IMR-90 (cell line): Measurements from ENCODE around the gene ACVR1. TPM values are rescaled to one million over a fixed set of nuclear protein-coding genes. Genes with fewer than 3 reads are reported as not detected.

ENCODE experiments used
- ATAC-seq: fragments of 200-7000 bp; cut with Tn5 transposase; 2 replicates; pipeline ENCODE4 v1.9.1; 2020; ENCODE audit warnings: low read depth, mild to moderate bottlenecking, moderate library complexity
- BruUV-seq: library from RNA; stranded (reverse); fragments of 400-500 nt; replicated peaks from 2 replicates; lab custom pipeline; 2021; lab: Mats Ljungman, UMichigan
- CTCF ChIA-PET: fragments of 300-600 bp; formaldehyde crosslinking; extraction: SDS; loops from one replicate; lab custom pipeline; 2021; ENCODE audit warnings: antibody characterized with exemption; lab: Yijun Ruan, JAX
- POLR2A ChIA-PET: fragments of 300-600 bp; sonication (Branson Sonifier 250); formaldehyde crosslinking; loops from one replicate; lab custom pipeline; 2022; ENCODE audit warnings: antibody characterized with exemption; ENCODE audit not compliant: unreplicated experiment; lab: Charles Lee
- DNase-seq: peaks from one replicate; pipeline ENCODE4 v3.0.0; 2013
- H2AFZ ChIP-seq: replicated peaks from 2 replicates; pipeline ENCODE3; 2013; ENCODE audit warnings: low read length, mild to moderate bottlenecking; ENCODE audit not compliant: poor library complexity
- H2AK5ac ChIP-seq: 2 replicates; pipeline ENCODE4 v1.6.1; 2013; ENCODE audit warnings: low read depth, low read length, inconsistent platforms
- H2AK9ac ChIP-seq: replicated peaks from 2 replicates; pipeline ENCODE3; 2013; ENCODE audit warnings: mild to moderate bottlenecking, low read depth, low read length, moderate library complexity; ENCODE audit not compliant: poor library complexity
- H2BK120ac ChIP-seq: 2 replicates; pipeline ENCODE4 v1.6.1; 2013; ENCODE audit warnings: low read depth, low read length, inconsistent platforms
- H2BK15ac ChIP-seq: 3 replicates; pipeline ENCODE4 v1.6.1; 2013; ENCODE audit warnings: low read depth, low read length, inconsistent platforms
- H2BK20ac ChIP-seq: 2 replicates; pipeline ENCODE4 v1.6.1; 2013; ENCODE audit warnings: low read depth, mild to moderate bottlenecking, inconsistent platforms, low read length, moderate library complexity
- H2BK5ac ChIP-seq: 2 replicates; pipeline ENCODE4 v1.6.1; 2013; ENCODE audit warnings: mild to moderate bottlenecking, low read depth, low read length, inconsistent platforms; ENCODE audit not compliant: poor library complexity, severe bottlenecking
- H3K14ac ChIP-seq: replicated peaks from 2 replicates; pipeline ENCODE4 v1.6.1; 2013; ENCODE audit warnings: low read depth, low read length, inconsistent platforms
- H3K18ac ChIP-seq: 2 replicates; pipeline ENCODE4 v1.6.1; 2013; ENCODE audit warnings: low read depth, low read length, control low read depth
- H3K23ac ChIP-seq: 2 replicates; pipeline ENCODE4 v1.6.1; 2013; ENCODE audit warnings: low read depth, low read length, inconsistent platforms
- H3K27ac ChIP-seq: 2 replicates; pipeline ENCODE4 v1.5.1; 2013; ENCODE audit warnings: mild to moderate bottlenecking, control low read depth, low read length; ENCODE audit not compliant: insufficient read depth
- H3K27me3 ChIP-seq: 2 replicates; pipeline ENCODE4 v1.6.1; 2013; ENCODE audit warnings: low read length; ENCODE audit not compliant: control insufficient read depth, insufficient read depth
- H3K36me3 ChIP-seq: 2 replicates; pipeline ENCODE4 v1.6.1; 2013; ENCODE audit warnings: low read length, mixed read lengths; ENCODE audit not compliant: control insufficient read depth, insufficient read depth
- H3K4ac ChIP-seq: 2 replicates; pipeline ENCODE4 v1.6.1; 2013; ENCODE audit warnings: low read depth, low read length, inconsistent platforms
- H3K4me1 ChIP-seq: 2 replicates; pipeline ENCODE4 v1.6.1; 2013; ENCODE audit warnings: low read length, mixed read lengths; ENCODE audit not compliant: control insufficient read depth, insufficient read depth
- H3K4me2 ChIP-seq: 2 replicates; pipeline ENCODE4 v1.6.1; 2013; ENCODE audit warnings: low read depth, mild to moderate bottlenecking, control low read depth, low read length, moderate library complexity
- H3K4me3 ChIP-seq: 2 replicates; pipeline ENCODE4 v1.5.1; 2013; ENCODE audit warnings: low read depth, mild to moderate bottlenecking, control low read depth, low read length, moderate library complexity; ENCODE audit not compliant: insufficient read depth
- H3K56ac ChIP-seq: 2 replicates; pipeline ENCODE4 v1.6.1; 2013; ENCODE audit warnings: low read length, inconsistent platforms; ENCODE audit not compliant: insufficient read depth; ENCODE audit errors: extremely low read depth
- H3K79me1 ChIP-seq, 2 experiments: 2 replicates each; pipeline ENCODE4 v1.6.1; 2013; ENCODE audit warnings: low read length in 2 of 2, inconsistent platforms in 1 of 2, low read depth in 1 of 2
- H3K9ac ChIP-seq: 2 replicates; pipeline ENCODE4 v1.6.1; 2013; ENCODE audit warnings: low read depth, low read length, control low read depth
- H3K9me1 ChIP-seq: 2 replicates; pipeline ENCODE4 v1.6.1; 2013; ENCODE audit warnings: low read length, inconsistent platforms; ENCODE audit not compliant: insufficient read depth
- H3K9me3 ChIP-seq: 2 replicates; pipeline ENCODE4 v1.6.1; 2013; ENCODE audit warnings: low read length; ENCODE audit not compliant: control insufficient read depth, insufficient read depth
- H4K20me1 ChIP-seq: 2 replicates; pipeline ENCODE4 v1.6.1; 2013; ENCODE audit warnings: low read length, inconsistent platforms; ENCODE audit not compliant: insufficient read depth
- H4K5ac ChIP-seq: 2 replicates; pipeline ENCODE4 v1.6.1; 2013; ENCODE audit warnings: mild to moderate bottlenecking, low read depth, low read length, control low read depth
- H4K8ac ChIP-seq, 2 experiments: 2 replicates each; pipeline ENCODE4 v1.6.1; 2013; ENCODE audit warnings: low read depth in 2 of 2, low read length in 2 of 2, control low read depth in 1 of 2, inconsistent platforms in 1 of 2
- H4K91ac ChIP-seq: 2 replicates; pipeline ENCODE4 v1.6.1; 2013; ENCODE audit warnings: low read depth, low read length, inconsistent platforms; ENCODE audit not compliant: insufficient read depth
- CEBPB ChIP-seq: IDR thresholded peaks from 2 replicates; pipeline ENCODE4 v1.6.1; 2012; ENCODE audit warnings: low read depth, low read length, improper control_type of control experiment
- RFX5 ChIP-seq: IDR thresholded peaks from 2 replicates; pipeline ENCODE4 v1.8.0; 2012; ENCODE audit warnings: low read depth, mild to moderate bottlenecking, low read length, moderate library complexity
- SMC3 ChIP-seq: fragments of 150-350 bp; IDR thresholded peaks from 2 replicates; pipeline ENCODE4 v1.6.1; 2016; ENCODE audit warnings: low read depth, mild to moderate bottlenecking, antibody characterized with exemption, low read length, moderate library complexity
- WGBS, 2 experiments: methylation state at CpG; one replicate each; pipeline versions ENCODE4 v1.1.5 to v1.1.7; 2013; ENCODE audit warnings: missing lambda C conversion rate in 2 of 2; ENCODE audit not compliant: insufficient read length in 1 of 2; ENCODE audit errors: extremely low coverage in 2 of 2; 5-methylcytosine and 5-hydroxymethylcytosine counted together
- dilution Hi-C: fragments of 300-500 bp; cut with HindIII; formaldehyde crosslinking; loops from one replicate; pipeline ENCODE4 v1.14.3; 2018; ENCODE audit warnings: low sequenced_read_pairs; ENCODE audit not compliant: unreplicated experiment
- in situ Hi-C: fragments of 300-500 bp; cut with MboI; formaldehyde crosslinking; loops from 3 replicates; pipeline ENCODE4 v1.14.3; 2019; ENCODE audit warnings: low sequenced_read_pairs, inconsistent platforms, mixed read lengths
- intact Hi-C: fragments of 100-400 bp; cut with micrococcal nuclease; formaldehyde crosslinking; loops from 2 replicates; pipeline ENCODE4 v1.10.0; 2022
- polyA plus RNA-seq, 3 experiments: library from polyadenylated mRNA; depleted of rRNA; stranded (reverse); fragments of >200 nt; gene quantifications; 2 replicates each; pipeline ENCODE4 v1.2.3, GENCODE V29; 2012; ENCODE audit warnings: low replicate concordance in 1 of 3
- total RNA-seq: library from RNA; depleted of rRNA; stranded (reverse); fragments of >200 nt; gene quantifications from 2 replicates; pipeline ENCODE4 v1.2.3, GENCODE V29; 2012
- TF ChIP-seq, protein P1 (sequence below): conservative IDR thresholded peaks from 2 replicates; pipeline ENCODE4 v1.5.1; 2012; ENCODE audit warnings: mild to moderate bottlenecking, low read depth, low read length, improper control_type of control experiment

The ACVR1 gene
- total and polyA plus RNA-seq, 2 of the 4 experiments (the other 2 are of a cell fraction): 21.1 to 40.8 TPM

GRCh38 chr2:157819761-157820160 is 56.4 kb downstream of the ACVR1 start:
- intact Hi-C loops: no loop called here
- H3K4me3 ChIP-seq: no peak overlapping the region
- H3K14ac ChIP-seq: no peak overlapping the region
- H2BK5ac ChIP-seq: no peak overlapping the region
- ChIA-PET CTCF (no interaction called here), POLR2A (no interaction called here)
- in situ Hi-C loops: no loop called here
- no peaks in the 10 kb centered on the region; the same call in none of the 2 replicates for H3K9me1 ChIP-seq
- H2BK20ac ChIP-seq: no peak overlapping the region
- H2AK9ac ChIP-seq: no peak overlapping the region
- no peak for ATAC-seq
- H4K5ac ChIP-seq: no peak overlapping the region
- peaks cover 31 to 64% of the 10 kb centered on the region in 2 experiments; a peak in 3 of 4 replicates for H3K79me1 ChIP-seq
- no peak overlapping the region for H3K56ac ChIP-seq
- H3K23ac ChIP-seq: no peak overlapping the region
- H3K36me3 ChIP-seq: peaks cover 14% of the 10 kb centered on the region
- no peak overlapping the region for H3K4me2 ChIP-seq
- H2BK120ac ChIP-seq: no peak overlapping the region
- no peak overlapping the region for H3K27ac ChIP-seq
- peaks cover 4% of the 10 kb centered on the region; the same call in 1 of the 2 replicates for H4K20me1 ChIP-seq
- H3K9ac ChIP-seq: no peak overlapping the region
- H2AFZ ChIP-seq: no peak overlapping the region
- no peaks in the 10 kb centered on the region for H3K27me3 ChIP-seq
- no peak overlapping the region for H2BK15ac ChIP-seq
- dilution Hi-C loops: no loop called here
- TF ChIP-seq SMC3 (no peak), CEBPB (no peak), RFX5 (no peak)
- TF ChIP-seq, protein P1, sequence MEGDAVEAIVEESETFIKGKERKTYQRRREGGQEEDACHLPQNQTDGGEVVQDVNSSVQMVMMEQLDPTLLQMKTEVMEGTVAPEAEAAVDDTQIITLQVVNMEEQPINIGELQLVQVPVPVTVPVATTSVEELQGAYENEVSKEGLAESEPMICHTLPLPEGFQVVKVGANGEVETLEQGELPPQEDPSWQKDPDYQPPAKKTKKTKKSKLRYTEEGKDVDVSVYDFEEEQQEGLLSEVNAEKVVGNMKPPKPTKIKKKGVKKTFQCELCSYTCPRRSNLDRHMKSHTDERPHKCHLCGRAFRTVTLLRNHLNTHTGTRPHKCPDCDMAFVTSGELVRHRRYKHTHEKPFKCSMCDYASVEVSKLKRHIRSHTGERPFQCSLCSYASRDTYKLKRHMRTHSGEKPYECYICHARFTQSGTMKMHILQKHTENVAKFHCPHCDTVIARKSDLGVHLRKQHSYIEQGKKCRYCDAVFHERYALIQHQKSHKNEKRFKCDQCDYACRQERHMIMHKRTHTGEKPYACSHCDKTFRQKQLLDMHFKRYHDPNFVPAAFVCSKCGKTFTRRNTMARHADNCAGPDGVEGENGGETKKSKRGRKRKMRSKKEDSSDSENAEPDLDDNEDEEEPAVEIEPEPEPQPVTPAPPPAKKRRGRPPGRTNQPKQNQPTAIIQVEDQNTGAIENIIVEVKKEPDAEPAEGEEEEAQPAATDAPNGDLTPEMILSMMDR: no peak
- H3K18ac ChIP-seq: no peak overlapping the region
- DNase-seq: no peak
- 100% methylated on average over 1 of the region's 5 CpGs; no CpG with 5 or more reads in 1 of the 2 experiments for WGBS, 2 experiments
- BruUV-seq: no TSS peak
- peaks cover 4% of the 10 kb centered on the region; the same call in 1 of the 2 replicates for H3K4me1 ChIP-seq
- no peak overlapping the region for H4K91ac ChIP-seq
- no peak overlapping the region for H2AK5ac ChIP-seq
- no peaks in the 10 kb centered on the region for H3K9me3 ChIP-seq
- no peak overlapping the region for H3K4ac ChIP-seq
- H4K8ac ChIP-seq: no peak overlapping the region
